SU-DHL-6 (cell line): ENCODE results near the gene PNPLA3.

Source experiments
- H2AFZ ChIP-seq: fragments of 200-600 bp; sonication (generic); 2 replicates; pipeline ENCODE4 v1.6.1; 2014; ENCODE audit warnings: low read depth, mild to moderate bottlenecking, moderate library complexity, mixed read lengths, antibody characterized with exemption, low read length; ENCODE audit not compliant: severe bottlenecking
- H3F3A ChIP-seq: fragments of 200-600 bp; shearing (Covaris generic); 2 replicates; pipeline ENCODE4 v1.6.0; 2016; ENCODE audit warnings: antibody characterized with exemption, mild to moderate bottlenecking; ENCODE audit not compliant: insufficient read depth
- H3K27ac ChIP-seq: fragments of 200-600 bp; sonication (generic); 2 replicates; pipeline ENCODE4 v1.5.1; 2016; ENCODE audit warnings: low read depth, mild to moderate bottlenecking, low read length, moderate library complexity, mixed read lengths
- H3K27me3 ChIP-seq: fragments of 200-600 bp; sonication (generic), shearing (Covaris generic); 2 replicates; pipeline ENCODE4 v1.6.0; 2014; ENCODE audit warnings: mild to moderate bottlenecking, low read length
- H3K36me3 ChIP-seq: fragments of 200-600 bp; sonication (generic); 2 replicates; pipeline ENCODE4 v1.6.1; 2014; ENCODE audit warnings: mild to moderate bottlenecking, low read length, mixed read lengths
- H3K4me2 ChIP-seq: fragments of 300-600, 200-600 bp; shearing (Covaris generic), sonication (generic); 2 replicates; pipeline ENCODE4 v1.6.0; 2014; ENCODE audit warnings: low read length, low read depth, mild to moderate bottlenecking; ENCODE audit not compliant: poor library complexity, severe bottlenecking
- H3K4me3 ChIP-seq: fragments of 200-600 bp; sonication (generic); 2 replicates; pipeline ENCODE4 v1.5.1; 2014; ENCODE audit warnings: antibody characterized with exemption, low read length, mild to moderate bottlenecking, mixed read lengths; ENCODE audit not compliant: insufficient read depth, poor library complexity, severe bottlenecking
- H3K79me2 ChIP-seq: fragments of 200-600 bp; sonication (generic); 2 replicates; pipeline ENCODE4 v1.6.1; 2014; ENCODE audit warnings: mild to moderate bottlenecking, low read length, moderate library complexity; ENCODE audit not compliant: insufficient read depth
- H3K9ac ChIP-seq: fragments of 200-600 bp; sonication (generic); 2 replicates; pipeline ENCODE4 v1.7.0; 2014; ENCODE audit warnings: mild to moderate bottlenecking, low read length
- H3K9me2 ChIP-seq: fragments of 200-600 bp; sonication (generic); replicated peaks from 2 replicates; pipeline ENCODE4 v1.6.1; 2014; ENCODE audit warnings: low read length; ENCODE audit not compliant: insufficient read depth
- H3K9me3 ChIP-seq: fragments of 200-600 bp; sonication (generic); 2 replicates; pipeline ENCODE4 v1.6.1; 2014; ENCODE audit warnings: low read length, mixed read lengths; ENCODE audit not compliant: insufficient read depth
- H4K20me1 ChIP-seq: fragments of 200-600 bp; sonication (generic); 2 replicates; pipeline ENCODE4 v1.6.1; 2014; ENCODE audit warnings: low read depth, mild to moderate bottlenecking, antibody characterized with exemption, low read length, moderate library complexity, mixed read lengths
- EZH2phosphoT487 ChIP-seq: fragments of 200-600 bp; sonication (generic), shearing (Covaris generic); conservative IDR thresholded peaks from 2 replicates; pipeline ENCODE4 v1.6.1; 2018; ENCODE audit warnings: mild to moderate bottlenecking, antibody characterized with exemption, low read length, moderate library complexity, mixed read lengths
- TF ChIP-seq, protein P1 (sequence below): fragments of 200-600 bp; sonication (generic); IDR thresholded peaks from one replicate; pipeline ENCODE4 v1.5.1; 2017; ENCODE audit warnings: antibody characterized with exemption, mild to moderate bottlenecking, low read length, moderate library complexity; ENCODE audit not compliant: insufficient read depth, poor library complexity, severe bottlenecking

Gene PNPLA3

DNA sequence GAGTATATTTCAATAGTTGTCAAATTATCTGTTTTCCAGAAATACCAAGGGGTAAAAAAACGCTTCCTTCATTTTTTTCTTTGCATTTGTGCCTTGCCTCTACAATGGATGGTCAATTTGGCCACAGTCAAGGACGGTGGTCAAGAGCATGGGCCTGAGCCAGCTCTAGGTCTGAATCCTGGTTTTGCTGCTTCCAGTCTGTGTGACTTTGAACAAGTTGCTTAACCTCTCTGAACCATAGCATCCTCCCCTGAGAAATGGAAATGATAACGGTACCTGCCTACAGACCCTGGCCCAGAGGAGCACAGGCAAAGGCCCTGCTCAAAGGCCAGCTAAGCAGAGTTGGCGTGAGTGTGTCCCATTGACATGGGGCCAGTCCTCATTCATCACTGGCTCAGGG is 34.9 kb upstream of the PNPLA3 start:
- Histone ChIP-seq H3K27ac (no peak overlapping the region), H4K20me1 (no peaks in the 10 kb centered on the region), H3K27me3 (no peaks in the 10 kb centered on the region), H2AFZ (no peak overlapping the region), H3K79me2 (no peaks in the 10 kb centered on the region), H3K9me2 (no peaks in the 10 kb centered on the region), H3F3A (no peaks in the 10 kb centered on the region), H3K9ac (no peak overlapping the region), H3K4me2 (no peak overlapping the region), H3K9me3 (no peaks in the 10 kb centered on the region), H3K4me3 (no peak overlapping the region), H3K36me3 (no peaks in the 10 kb centered on the region)
- TF ChIP-seq, protein P1, sequence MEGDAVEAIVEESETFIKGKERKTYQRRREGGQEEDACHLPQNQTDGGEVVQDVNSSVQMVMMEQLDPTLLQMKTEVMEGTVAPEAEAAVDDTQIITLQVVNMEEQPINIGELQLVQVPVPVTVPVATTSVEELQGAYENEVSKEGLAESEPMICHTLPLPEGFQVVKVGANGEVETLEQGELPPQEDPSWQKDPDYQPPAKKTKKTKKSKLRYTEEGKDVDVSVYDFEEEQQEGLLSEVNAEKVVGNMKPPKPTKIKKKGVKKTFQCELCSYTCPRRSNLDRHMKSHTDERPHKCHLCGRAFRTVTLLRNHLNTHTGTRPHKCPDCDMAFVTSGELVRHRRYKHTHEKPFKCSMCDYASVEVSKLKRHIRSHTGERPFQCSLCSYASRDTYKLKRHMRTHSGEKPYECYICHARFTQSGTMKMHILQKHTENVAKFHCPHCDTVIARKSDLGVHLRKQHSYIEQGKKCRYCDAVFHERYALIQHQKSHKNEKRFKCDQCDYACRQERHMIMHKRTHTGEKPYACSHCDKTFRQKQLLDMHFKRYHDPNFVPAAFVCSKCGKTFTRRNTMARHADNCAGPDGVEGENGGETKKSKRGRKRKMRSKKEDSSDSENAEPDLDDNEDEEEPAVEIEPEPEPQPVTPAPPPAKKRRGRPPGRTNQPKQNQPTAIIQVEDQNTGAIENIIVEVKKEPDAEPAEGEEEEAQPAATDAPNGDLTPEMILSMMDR: no peak
- TF ChIP-seq EZH2phosphoT487: no peak

DNA sequence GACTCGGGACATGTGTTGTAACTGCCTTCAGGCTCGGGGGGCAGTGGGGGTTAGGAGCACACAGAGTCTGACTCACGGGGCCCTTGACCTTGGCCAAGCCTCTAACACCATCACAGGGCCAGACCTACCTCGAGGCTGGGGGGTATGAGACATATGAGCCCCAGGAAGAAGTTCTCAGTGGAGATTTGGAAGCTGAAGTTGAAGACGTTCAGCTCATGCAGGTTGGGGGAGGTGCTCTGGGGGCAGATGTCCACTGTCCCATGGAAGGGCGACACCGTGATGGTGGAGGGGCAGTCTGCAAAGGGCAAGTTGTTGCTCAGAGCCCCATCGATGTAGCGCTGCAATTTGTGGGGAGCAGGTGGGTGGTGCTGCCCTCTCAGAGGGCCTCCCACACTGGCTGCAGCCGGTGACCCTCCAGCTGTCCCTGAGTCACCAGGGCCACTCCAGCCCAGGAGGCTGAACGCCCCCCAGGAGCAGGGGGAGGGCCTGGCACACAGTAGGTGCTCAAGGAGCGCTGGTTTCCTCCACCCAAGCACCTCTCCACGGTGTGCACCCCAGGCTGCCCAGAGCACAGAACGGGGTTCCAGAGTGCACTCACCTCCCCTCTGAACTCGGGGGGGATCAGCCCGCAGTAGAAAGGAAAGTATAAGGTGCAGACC is 34.3 kb upstream of the PNPLA3 start:
- Histone ChIP-seq H3K9me2 (no peaks in the 10 kb centered on the region), H2AFZ (no peak overlapping the region), H3K27ac (no peak overlapping the region), H4K20me1 (no peaks in the 10 kb centered on the region), H3K4me3 (no peak overlapping the region), H3K9me3 (no peaks in the 10 kb centered on the region), H3K27me3 (no peaks in the 10 kb centered on the region), H3K36me3 (no peaks in the 10 kb centered on the region), H3F3A (no peaks in the 10 kb centered on the region), H3K4me2 (no peak overlapping the region), H3K9ac (no peak overlapping the region), H3K79me2 (no peaks in the 10 kb centered on the region)
- TF ChIP-seq EZH2phosphoT487: no peak
- TF ChIP-seq, protein P1: no peak

DNA sequence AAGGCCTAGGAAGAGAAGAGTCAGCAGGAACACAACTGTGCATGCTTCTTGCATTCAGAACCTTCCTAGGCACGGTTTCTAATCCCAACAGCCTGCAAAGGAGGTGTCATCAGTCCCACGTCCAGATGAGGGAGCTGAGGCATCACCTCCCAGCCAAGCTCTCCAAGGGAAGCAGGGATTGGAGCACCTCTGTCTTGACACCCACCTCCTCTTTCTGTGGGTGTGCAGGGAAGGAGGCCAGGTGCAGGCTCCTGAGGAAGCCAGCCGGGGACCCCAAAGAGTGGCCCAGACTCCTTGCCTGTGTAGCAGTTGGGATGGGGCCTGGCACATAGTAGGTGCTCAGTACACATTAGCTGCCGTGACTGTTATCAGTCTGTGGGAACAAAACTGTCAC is 33.7 kb upstream of the PNPLA3 start:
- Histone ChIP-seq H4K20me1 (no peaks in the 10 kb centered on the region), H3K9me2 (no peaks in the 10 kb centered on the region), H3K4me2 (no peak overlapping the region), H3K9me3 (no peaks in the 10 kb centered on the region), H3K9ac (no peak overlapping the region), H3K27me3 (no peaks in the 10 kb centered on the region), H3K36me3 (no peaks in the 10 kb centered on the region), H2AFZ (no peak overlapping the region), H3K79me2 (no peaks in the 10 kb centered on the region), H3K4me3 (no peak overlapping the region), H3K27ac (no peak overlapping the region), H3F3A (no peaks in the 10 kb centered on the region)
- TF ChIP-seq, protein P1: no peak
- no peak for TF ChIP-seq EZH2phosphoT487
